ENCODE measurements around the gene GRWD1. TPM values are rescaled to one million over a fixed set of nuclear protein-coding genes. Genes with fewer than 3 reads are reported as not detected.

Gene GRWD1
- total and polyA plus RNA-seq, 10 donors = 5.5 to 34.5 (median 25.4) TPM

GRCh38 chr19:48500830-48501493 is 55.2 kb downstream of the GRWD1 start:
- peak overlapping the region in 2 of 8 donors; percentile 17 to 23 for H3K27ac ChIP-seq
- H3K36me3 ChIP-seq = no peaks in the 10 kb centered on the region
- intact Hi-C loops (cut with DNase I; ENCODE audit: low total_unique reads) = loop anchor here (10.0 kb wide), 1 partner anchor 84 kb away; no protein-coding TSS in a partner anchor
- H3K4me3 ChIP-seq = peak overlapping the region in 3 of 8 donors; percentile 4 to 53 (median 6)
- peaks cover 4 to 42% (median 9%) of the 10 kb centered on the region in 6 donors for H3K4me1 ChIP-seq
- DNase-seq = no peak
- no peaks in the 10 kb centered on the region for H3K9me3 ChIP-seq
- TF ChIP-seq POLR2A (IDR thresholded peaks at IDR 0.05) = no peak
- TF ChIP-seq POLR2AphosphoS5 (IDR thresholded peaks at IDR 0.05) = no peak
- 55 to 82% (median 61%) methylated on average over 10 to 32 of the region's 32 CpGs for WGBS, 5 donors
- H3K27me3 ChIP-seq (replicated peaks in 1 of 7) = peaks cover 0 to 69% (median 50%) of the 10 kb centered on the region in 7 donors

GRCh38 chr19:48501494-48502349 is 55.9 kb downstream of the GRWD1 start:
- Histone ChIP-seq H3K27me3 (replicated peaks in 1 of 7) (peaks cover 0 to 61% (median 48%) of the 10 kb centered on the region in 7 donors), H3K4me3 (peak overlapping the region in 3 of 8 donors; percentile 4 to 53 (median 6)), H3K4me1 (peaks cover 4 to 42% (median 9%) of the 10 kb centered on the region in 6 donors), H3K27ac (peak overlapping the region in 4 of 8 donors; percentile 22 to 70 (median 44)), H3K36me3 (no peaks in the 10 kb centered on the region), H3K9me3 (no peaks in the 10 kb centered on the region)
- intact Hi-C loops (cut with DNase I; ENCODE audit: low total_unique reads) = loop anchor here (10.0 kb wide), 1 partner anchor 83 kb away; no protein-coding TSS in a partner anchor
- TF ChIP-seq POLR2AphosphoS5 (IDR thresholded peaks at IDR 0.05) (peak in 1 of 3 donors; percentile 20), CTCF (IDR thresholded peaks at IDR 0.05 in 8 of 11, conservative IDR thresholded peaks at IDR 0.05 in 3 of 11) (no peak)
- DNase-seq = no peak
- WGBS, 5 donors = 2 to 8% (median 4%) methylated on average over 11 to 20 of the region's 20 CpGs

GRCh38 chr19:48502350-48503018 is 56.7 kb downstream of the GRWD1 start:
- intact Hi-C loops (cut with DNase I; ENCODE audit: low total_unique reads) = loop anchor here (10.0 kb wide), 1 partner anchor 82 kb away; no protein-coding TSS in a partner anchor
- H3K9me3 ChIP-seq = no peaks in the 10 kb centered on the region
- peaks cover 4 to 39% (median 8%) of the 10 kb centered on the region in 6 donors for H3K4me1 ChIP-seq
- H3K36me3 ChIP-seq = no peaks in the 10 kb centered on the region
- TF ChIP-seq POLR2AphosphoS5 (IDR thresholded peaks at IDR 0.05) (peak in 2 of 3 donors; percentile 32 to 42), CTCF (IDR thresholded peaks at IDR 0.05 in 8 of 11, conservative IDR thresholded peaks at IDR 0.05 in 3 of 11) (no peak), POLR2A (IDR thresholded peaks at IDR 0.05) (no peak)
- H3K4me3 ChIP-seq = peak overlapping the region in 1 of 8 donors; percentile 53
- 25 to 37% (median 30%) methylated on average over 18 to 27 of the region's 27 CpGs for WGBS, 5 donors
- peak; percentile 88 for DNase-seq
- peaks cover 0 to 54% (median 40%) of the 10 kb centered on the region in 7 donors for H3K27me3 ChIP-seq (replicated peaks in 1 of 7)
- H3K27ac ChIP-seq = peak overlapping the region in 4 of 8 donors; percentile 22 to 70 (median 44)

- H3K4me1 ChIP-seq = peaks cover 7 to 27% (median 12%) of the 10 kb centered on the region in 6 donors
- H3K36me3 ChIP-seq = no peaks in the 10 kb centered on the region
- no peaks in the 10 kb centered on the region for H3K9me3 ChIP-seq
- H3K27ac ChIP-seq = no peak overlapping the region
- peaks cover 0 to 37% (median 15%) of the 10 kb centered on the region in 7 donors for H3K27me3 ChIP-seq (replicated peaks in 1 of 7)
- intact Hi-C loops (cut with DNase I; ENCODE audit: low total_unique reads) = loop anchor here (10.0 kb wide), 1 partner anchor 79 kb away; no protein-coding TSS in a partner anchor
- DNase-seq = no peak
- no peak overlapping the region for H3K4me3 ChIP-seq
- WGBS, 5 donors = 88 to 98% (median 93%) methylated on average over 5 of the region's 5 CpGs
- TF ChIP-seq POLR2AphosphoS5 (IDR thresholded peaks at IDR 0.05) (no peak), CTCF (IDR thresholded peaks at IDR 0.05 in 8 of 11, conservative IDR thresholded peaks at IDR 0.05 in 3 of 11) (peak in 10 of 11 experiments; percentile 10 to 46 (median 29)), POLR2A (IDR thresholded peaks at IDR 0.05) (no peak)
Observed at GRCh38 chr19:48506138-48506733, 60.5 kb downstream of the GRWD1 start.
